ENCODE results near the gene ABCC2. TPM values are rescaled to one million over a fixed set of nuclear protein-coding genes. Genes with fewer than 3 reads are reported as not detected.

The ABCC2 gene
- total and polyA plus RNA-seq, 2 experiments from 2014 or later = 0.19 to 0.86 TPM

DNA sequence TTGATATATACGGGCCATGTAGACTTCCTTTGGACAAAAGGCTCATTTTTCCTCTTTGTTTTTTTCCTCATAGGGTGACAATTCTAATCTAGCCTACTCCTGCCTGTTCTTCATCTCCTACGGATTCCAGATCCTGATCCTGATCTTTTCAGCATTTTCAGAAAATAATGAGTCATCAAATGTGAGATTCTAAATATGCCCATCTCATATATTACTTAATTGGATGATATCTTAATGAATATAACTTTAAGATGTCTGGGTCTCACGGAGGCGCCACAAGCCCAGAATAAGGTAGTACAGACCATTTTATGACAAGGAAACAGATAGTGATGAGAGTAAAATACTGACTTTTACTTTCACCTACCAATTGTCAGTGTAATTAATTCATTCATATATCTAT, 11.4 kb downstream of the ABCC2 start:
- Histone ChIP-seq H3K9me3 (ENCODE audit: low read depth) (no peaks in the 10 kb centered on the region), H4K20me1 (ENCODE audit: insufficient read depth) (no peaks in the 10 kb centered on the region), H3K4me1 (ENCODE audit: insufficient read depth) (peaks cover 5% of the 10 kb centered on the region; the same call in 1 of the 2 replicates), H3K9me2 (ENCODE audit: insufficient read depth) (no peaks in the 10 kb centered on the region), H2AFZ (no peak overlapping the region), H3F3A (ENCODE audit: insufficient read depth) (peaks cover 11% of the 10 kb centered on the region), H3K79me2 (ENCODE audit: insufficient read depth) (no peaks in the 10 kb centered on the region), H3K4me2 (ENCODE audit: unreplicated experiment) (no peak overlapping the region), H3K27ac (no peak overlapping the region), H3K4me3 (no peak overlapping the region), H3K27me3 (replicated peaks; ENCODE audit: insufficient read depth) (no peaks in the 10 kb centered on the region), H3K9ac (no peak overlapping the region), H3K36me3 (ENCODE audit: low read depth) (no peaks in the 10 kb centered on the region)
- in situ Hi-C loops (cut with MboI) = no loop called here
- no peak for TF ChIP-seq EZH2phosphoT487 (IDR thresholded peaks at IDR 0.05; ENCODE audit: insufficient read depth, low read depth)
- TF ChIP-seq EZH2 (IDR thresholded peaks at IDR 0.05; ENCODE audit: insufficient read depth, poor library complexity, severe bottlenecking) = no peak
- WGBS, 2 experiments (ENCODE audit: low coverage in 1 of 2, low lambda C conversion rate in 2 of 2, missing lambda C conversion rate in 2 of 2) = 93 to 98% methylated on average over 4 of the region's 4 CpGs
- no peak for DNase-seq

DNA sequence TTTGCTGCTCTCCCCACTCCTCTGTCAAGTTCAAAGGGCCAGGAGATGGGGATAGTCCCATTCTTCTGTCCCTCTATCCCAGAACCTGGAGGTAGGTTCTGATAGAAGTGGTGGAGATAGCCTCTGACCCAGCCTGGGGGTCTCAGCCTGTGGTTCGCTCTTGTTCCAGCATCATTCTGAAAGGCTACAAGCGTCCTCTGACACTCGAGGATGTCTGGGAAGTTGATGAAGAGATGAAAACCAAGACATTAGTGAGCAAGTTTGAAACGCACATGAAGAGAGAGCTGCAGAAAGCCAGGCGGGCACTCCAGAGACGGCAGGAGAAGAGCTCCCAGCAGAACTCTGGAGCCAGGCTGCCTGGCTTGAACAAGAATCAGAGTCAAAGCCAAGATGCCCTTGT, 14.5 kb downstream of the ABCC2 start:
- H3K36me3 ChIP-seq (ENCODE audit: low read depth) = no peaks in the 10 kb centered on the region
- no peak for DNase-seq
- no peak overlapping the region for H3K4me2 ChIP-seq (ENCODE audit: unreplicated experiment)
- H3K79me2 ChIP-seq (ENCODE audit: insufficient read depth) = no peaks in the 10 kb centered on the region
- H2AFZ ChIP-seq = no peak overlapping the region
- no peak for TF ChIP-seq EZH2phosphoT487 (IDR thresholded peaks at IDR 0.05; ENCODE audit: insufficient read depth, low read depth)
- 78 to 82% methylated on average over 6 of the region's 6 CpGs for WGBS, 2 experiments (ENCODE audit: low coverage in 1 of 2, low lambda C conversion rate in 2 of 2, missing lambda C conversion rate in 2 of 2)
- H4K20me1 ChIP-seq (ENCODE audit: insufficient read depth) = no peaks in the 10 kb centered on the region
- H3K27ac ChIP-seq = no peak overlapping the region
- H3K4me1 ChIP-seq (ENCODE audit: insufficient read depth) = no peaks in the 10 kb centered on the region
- no peaks in the 10 kb centered on the region for H3K27me3 ChIP-seq (replicated peaks; ENCODE audit: insufficient read depth)
- in situ Hi-C loops (cut with MboI) = no loop called here
- no peaks in the 10 kb centered on the region for H3K9me2 ChIP-seq (ENCODE audit: insufficient read depth)
- H3K9me3 ChIP-seq (ENCODE audit: low read depth) = no peaks in the 10 kb centered on the region
- H3F3A ChIP-seq (ENCODE audit: insufficient read depth) = no peaks in the 10 kb centered on the region
- no peak overlapping the region for H3K4me3 ChIP-seq
- H3K9ac ChIP-seq = no peak overlapping the region

DNA sequence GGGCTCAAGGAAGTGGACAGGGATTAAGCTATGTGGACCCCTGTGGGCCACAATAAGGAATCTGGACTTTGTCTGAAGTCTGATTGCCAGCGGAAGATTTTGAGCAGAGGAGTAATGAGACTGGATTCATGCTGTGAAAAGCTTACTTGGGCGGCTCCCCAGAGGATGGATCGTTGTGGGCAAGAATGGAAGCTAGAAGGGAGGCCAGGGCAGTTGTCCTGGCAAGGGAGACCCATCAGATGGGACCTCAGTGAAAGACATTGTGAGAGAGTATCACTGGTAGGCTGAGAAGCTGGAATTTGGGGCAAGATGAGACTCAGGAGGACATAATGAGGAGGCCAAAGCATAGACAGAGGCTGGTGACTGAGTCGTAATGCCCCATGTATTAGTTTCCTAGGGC, 15.6 kb downstream of the ABCC2 start:
- in situ Hi-C loops (cut with MboI) = no loop called here

DNA sequence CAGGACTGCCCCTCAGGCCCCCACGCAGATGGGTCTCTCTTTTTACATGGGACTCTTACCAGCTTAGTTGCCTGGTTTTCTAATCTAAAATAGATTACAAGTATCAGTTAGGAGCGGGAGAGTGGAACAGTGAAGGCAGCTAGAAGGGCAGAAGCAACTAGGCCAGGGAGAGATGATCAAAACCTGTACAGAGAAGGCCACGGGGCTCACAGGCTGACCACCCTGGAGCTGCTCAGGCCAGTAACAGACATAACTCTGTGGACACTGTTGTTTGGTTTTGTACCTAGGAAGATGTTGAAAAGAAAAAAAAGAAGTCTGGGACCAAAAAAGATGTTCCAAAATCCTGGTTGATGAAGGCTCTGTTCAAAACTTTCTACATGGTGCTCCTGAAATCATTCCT, 16.5 kb downstream of the ABCC2 start:
- Histone ChIP-seq H2AFZ (no peak overlapping the region), H3K9me3 (ENCODE audit: low read depth) (no peaks in the 10 kb centered on the region), H3K4me2 (ENCODE audit: unreplicated experiment) (no peak overlapping the region), H3K4me3 (no peak overlapping the region), H3K9ac (no peak overlapping the region), H3K9me2 (ENCODE audit: insufficient read depth) (no peaks in the 10 kb centered on the region), H3F3A (ENCODE audit: insufficient read depth) (no peaks in the 10 kb centered on the region), H4K20me1 (ENCODE audit: insufficient read depth) (no peaks in the 10 kb centered on the region), H3K36me3 (ENCODE audit: low read depth) (no peaks in the 10 kb centered on the region), H3K4me1 (ENCODE audit: insufficient read depth) (no peaks in the 10 kb centered on the region), H3K27me3 (replicated peaks; ENCODE audit: insufficient read depth) (no peaks in the 10 kb centered on the region), H3K79me2 (ENCODE audit: insufficient read depth) (no peaks in the 10 kb centered on the region), H3K27ac (no peak overlapping the region)
- WGBS, 2 experiments (ENCODE audit: low coverage in 1 of 2, low lambda C conversion rate in 2 of 2, missing lambda C conversion rate in 2 of 2) = 63 to 70% methylated on average over 3 of the region's 3 CpGs
- in situ Hi-C loops (cut with MboI) = no loop called here
- TF ChIP-seq EZH2phosphoT487 (IDR thresholded peaks at IDR 0.05; ENCODE audit: insufficient read depth, low read depth) = no peak
- TF ChIP-seq EZH2 (IDR thresholded peaks at IDR 0.05; ENCODE audit: insufficient read depth, poor library complexity, severe bottlenecking) = no peak
- DNase-seq = no peak

More for the DNA sequence above, 15.6 kb downstream of the ABCC2 start:
- no peaks in the 10 kb centered on the region for H3F3A ChIP-seq (ENCODE audit: insufficient read depth)
- H3K36me3 ChIP-seq (ENCODE audit: low read depth) = no peaks in the 10 kb centered on the region
- no peaks in the 10 kb centered on the region for H3K9me2 ChIP-seq (ENCODE audit: insufficient read depth)
- H3K27ac ChIP-seq = no peak overlapping the region
- no peaks in the 10 kb centered on the region for H3K27me3 ChIP-seq (replicated peaks; ENCODE audit: insufficient read depth)
- H3K9ac ChIP-seq = no peak overlapping the region
- no peaks in the 10 kb centered on the region for H3K79me2 ChIP-seq (ENCODE audit: insufficient read depth)
- 79 to 91% methylated on average over 4 of the region's 4 CpGs for WGBS, 2 experiments (ENCODE audit: low coverage in 1 of 2, low lambda C conversion rate in 2 of 2, missing lambda C conversion rate in 2 of 2)
- no peak for DNase-seq
- no peak overlapping the region for H3K4me3 ChIP-seq
- no peaks in the 10 kb centered on the region for H4K20me1 ChIP-seq (ENCODE audit: insufficient read depth)
- no peaks in the 10 kb centered on the region for H3K4me1 ChIP-seq (ENCODE audit: insufficient read depth)
- no peaks in the 10 kb centered on the region for H3K9me3 ChIP-seq (ENCODE audit: low read depth)
- no peak overlapping the region for H3K4me2 ChIP-seq (ENCODE audit: unreplicated experiment)
- no peak for TF ChIP-seq EZH2phosphoT487 (IDR thresholded peaks at IDR 0.05; ENCODE audit: insufficient read depth, low read depth)
- no peak for TF ChIP-seq EZH2 (IDR thresholded peaks at IDR 0.05; ENCODE audit: insufficient read depth, poor library complexity, severe bottlenecking)
- no peak overlapping the region for H2AFZ ChIP-seq

DNA sequence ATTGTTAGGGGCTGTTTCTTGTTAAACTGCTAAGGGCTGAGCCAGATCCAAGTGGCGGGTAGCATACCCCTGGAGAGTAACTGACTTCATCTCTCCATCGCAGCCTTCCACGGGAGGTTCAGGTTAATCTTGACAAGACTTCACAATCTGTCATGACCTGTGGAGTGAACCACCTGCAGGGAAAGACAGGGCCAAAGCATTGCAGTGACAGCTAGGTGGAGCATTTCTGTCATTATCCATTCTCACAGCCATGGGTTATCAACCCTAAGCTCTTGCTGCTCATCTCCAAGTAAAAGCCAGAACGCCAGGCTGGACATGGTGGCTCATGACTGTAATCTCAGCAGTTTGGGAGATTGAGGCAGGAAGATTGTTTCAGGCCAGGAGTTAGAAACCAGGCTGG, 17.2 kb downstream of the ABCC2 start:
- 93% methylated on average over 4 of the region's 4 CpGs for WGBS, 2 experiments (ENCODE audit: low coverage in 1 of 2, low lambda C conversion rate in 2 of 2, missing lambda C conversion rate in 2 of 2)
- no peaks in the 10 kb centered on the region for H3K9me3 ChIP-seq (ENCODE audit: low read depth)
- H3K27ac ChIP-seq = no peak overlapping the region
- H3K36me3 ChIP-seq (ENCODE audit: low read depth) = no peaks in the 10 kb centered on the region
- no peaks in the 10 kb centered on the region for H3K79me2 ChIP-seq (ENCODE audit: insufficient read depth)
- in situ Hi-C loops (cut with MboI) = no loop called here
- no peak overlapping the region for H2AFZ ChIP-seq
- no peaks in the 10 kb centered on the region for H4K20me1 ChIP-seq (ENCODE audit: insufficient read depth)
- H3F3A ChIP-seq (ENCODE audit: insufficient read depth) = no peaks in the 10 kb centered on the region
- no peak overlapping the region for H3K4me3 ChIP-seq
- H3K4me1 ChIP-seq (ENCODE audit: insufficient read depth) = no peaks in the 10 kb centered on the region
- no peaks in the 10 kb centered on the region for H3K9me2 ChIP-seq (ENCODE audit: insufficient read depth)
- H3K27me3 ChIP-seq (replicated peaks; ENCODE audit: insufficient read depth) = no peaks in the 10 kb centered on the region
- H3K9ac ChIP-seq = no peak overlapping the region
- no peak overlapping the region for H3K4me2 ChIP-seq (ENCODE audit: unreplicated experiment)
- no peak for DNase-seq
- TF ChIP-seq EZH2 (IDR thresholded peaks at IDR 0.05; ENCODE audit: insufficient read depth, poor library complexity, severe bottlenecking) (no peak), EZH2phosphoT487 (IDR thresholded peaks at IDR 0.05; ENCODE audit: insufficient read depth, low read depth) (no peak)
